Ascending aorta (tissue), 2 donors: ENCODE measurements around the gene GTF3C1. TPM values are rescaled to one million over a fixed set of nuclear protein-coding genes. Genes with fewer than 3 reads are reported as not detected.

Experiments used
- DNase-seq, 2 donors: peaks; one replicate each; pipeline ENCODE4 v3.0.0-alpha.2; 2019; ENCODE audit warnings: low spot score in 2 of 2
- H3K27ac ChIP-seq, 2 donors: fragments of 200-600 bp; sonication (generic); one replicate each; pipeline ENCODE4 v1.5.1; 2016 to 2017; ENCODE audit warnings: mild to moderate bottlenecking in 1 of 2
- H3K27me3 ChIP-seq: fragments of 200-600 bp; sonication (generic); one replicate; pipeline ENCODE4 v1.5.1; 2017
- H3K36me3 ChIP-seq, 2 donors: fragments of 200-600 bp; sonication (generic); one replicate each; pipeline ENCODE4 v1.5.1; 2016
- H3K4me1 ChIP-seq, 2 donors: fragments of 200-600 bp; sonication (generic); one replicate each; pipeline ENCODE4 v1.5.1; 2016 to 2017; ENCODE audit warnings: mild to moderate bottlenecking in 1 of 2
- H3K4me3 ChIP-seq, 2 donors: fragments of 200-600 bp; sonication (generic); one replicate each; pipeline ENCODE4 v1.5.1; 2016 to 2017; ENCODE audit warnings: mild to moderate bottlenecking in 1 of 2
- H3K9me3 ChIP-seq, 2 donors: fragments of 200-600 bp; sonication (generic); one replicate each; pipeline ENCODE4 v1.5.1; 2016
- intact Hi-C: fragments of 100-400 bp; cut with DNase I; formaldehyde crosslinking; loops from one replicate; pipeline ENCODE4 v1.15.1; 2023
- total RNA-seq: library from RNA; depleted of rRNA; stranded (reverse); fragments of >200 nt; gene quantifications from one replicate; pipeline ENCODE4 v1.1.0, GENCODE V29; 2016
- TF ChIP-seq, protein P1 (sequence below), 3 experiments: fragments of 200-600 bp in 2 of 3; fragments of 450-650 bp in 1 of 3; sonication (generic) in 2 of 3; IDR thresholded peaks; one replicate each; pipeline ENCODE4 v1.5.1; 2016 to 2019; ENCODE audit warnings: antibody characterized with exemption in 3 of 3, mild to moderate bottlenecking in 1 of 3, moderate library complexity in 1 of 3

GTF3C1 gene
- total RNA-seq, 1 donor from 2014 or later: 40.6 TPM

DNA sequence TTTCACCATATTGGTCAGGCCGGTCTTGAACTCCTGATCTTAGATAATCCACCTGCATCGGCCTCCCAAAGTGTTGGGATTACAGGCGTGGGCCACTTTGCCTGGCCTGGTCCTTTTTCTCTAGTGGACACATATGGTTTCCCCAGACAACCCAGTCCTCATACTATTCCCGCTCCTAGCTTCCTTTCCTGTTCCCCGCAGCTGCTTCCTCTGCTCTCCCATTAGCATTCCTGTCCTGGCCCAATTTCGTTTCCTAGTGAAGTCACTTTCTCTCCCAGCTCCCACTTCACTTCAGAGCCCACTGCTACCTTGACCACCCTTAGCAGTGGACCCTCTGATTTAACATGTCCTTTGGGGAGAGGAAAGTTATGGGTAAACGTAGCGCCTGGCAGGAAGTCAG lies 11.5 kb upstream of the GTF3C1 start:
- no peak overlapping the region for H3K27ac ChIP-seq
- no peaks in the 10 kb centered on the region for H3K9me3 ChIP-seq
- H3K4me3 ChIP-seq: no peak overlapping the region
- DNase-seq: no peak
- intact Hi-C loops: no loop called here
- H3K4me1 ChIP-seq: no peaks in the 10 kb centered on the region
- no peaks in the 10 kb centered on the region for H3K27me3 ChIP-seq
- H3K36me3 ChIP-seq: peaks cover 0 to 4% of the 10 kb centered on the region in 2 donors
- TF ChIP-seq, protein P1, sequence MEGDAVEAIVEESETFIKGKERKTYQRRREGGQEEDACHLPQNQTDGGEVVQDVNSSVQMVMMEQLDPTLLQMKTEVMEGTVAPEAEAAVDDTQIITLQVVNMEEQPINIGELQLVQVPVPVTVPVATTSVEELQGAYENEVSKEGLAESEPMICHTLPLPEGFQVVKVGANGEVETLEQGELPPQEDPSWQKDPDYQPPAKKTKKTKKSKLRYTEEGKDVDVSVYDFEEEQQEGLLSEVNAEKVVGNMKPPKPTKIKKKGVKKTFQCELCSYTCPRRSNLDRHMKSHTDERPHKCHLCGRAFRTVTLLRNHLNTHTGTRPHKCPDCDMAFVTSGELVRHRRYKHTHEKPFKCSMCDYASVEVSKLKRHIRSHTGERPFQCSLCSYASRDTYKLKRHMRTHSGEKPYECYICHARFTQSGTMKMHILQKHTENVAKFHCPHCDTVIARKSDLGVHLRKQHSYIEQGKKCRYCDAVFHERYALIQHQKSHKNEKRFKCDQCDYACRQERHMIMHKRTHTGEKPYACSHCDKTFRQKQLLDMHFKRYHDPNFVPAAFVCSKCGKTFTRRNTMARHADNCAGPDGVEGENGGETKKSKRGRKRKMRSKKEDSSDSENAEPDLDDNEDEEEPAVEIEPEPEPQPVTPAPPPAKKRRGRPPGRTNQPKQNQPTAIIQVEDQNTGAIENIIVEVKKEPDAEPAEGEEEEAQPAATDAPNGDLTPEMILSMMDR (IDR thresholded peaks at IDR 0.05): no peak

DNA sequence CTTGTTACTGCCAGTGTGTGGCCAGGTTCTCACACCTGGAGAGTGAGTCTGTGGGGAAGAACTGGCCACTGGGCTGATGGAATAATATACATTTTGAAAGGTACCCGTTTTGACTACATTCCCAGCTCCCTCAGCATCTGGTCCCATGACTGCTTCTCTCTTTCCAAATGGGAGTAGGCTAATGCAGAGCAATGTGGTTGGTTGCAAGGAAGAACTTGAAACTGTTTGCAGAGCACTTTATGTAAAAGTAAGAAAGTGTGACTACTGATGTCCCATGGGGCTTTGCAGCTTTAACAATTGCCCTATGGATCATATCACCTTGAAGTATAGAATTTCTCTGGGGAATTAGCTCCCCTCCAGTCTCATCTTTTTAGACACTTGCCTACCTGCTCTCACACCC lies 9.2 kb upstream of the GTF3C1 start:
- no peak for DNase-seq
- H3K27ac ChIP-seq: no peak overlapping the region
- H3K4me3 ChIP-seq: no peak overlapping the region
- no peaks in the 10 kb centered on the region for H3K27me3 ChIP-seq
- H3K4me1 ChIP-seq: no peaks in the 10 kb centered on the region
- H3K9me3 ChIP-seq: no peaks in the 10 kb centered on the region
- H3K36me3 ChIP-seq: peaks cover 0 to 4% of the 10 kb centered on the region in 2 donors
- intact Hi-C loops: no loop called here
- TF ChIP-seq, protein P1 (IDR thresholded peaks at IDR 0.05): no peak

DNA sequence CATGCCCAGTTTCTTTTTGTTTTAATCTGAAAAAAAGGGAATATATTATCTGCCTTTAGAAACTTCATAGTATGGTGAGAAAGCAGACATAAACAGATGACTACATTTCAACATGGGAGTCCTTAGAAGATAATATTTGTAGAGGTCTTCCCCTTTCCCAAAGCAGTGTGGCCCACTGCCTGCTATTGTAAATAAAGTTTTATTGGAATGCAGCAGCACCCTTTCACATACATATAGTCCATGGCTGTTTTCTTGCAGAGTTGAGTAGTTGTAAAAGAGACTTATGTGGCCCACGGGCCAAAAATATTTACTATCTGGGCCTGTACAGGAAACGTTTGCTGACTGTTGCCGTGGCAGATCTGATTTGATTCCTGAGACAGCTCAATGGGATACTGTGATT lies 8.7 kb upstream of the GTF3C1 start:
- TF ChIP-seq, protein P1 (IDR thresholded peaks at IDR 0.05): no peak

DNA sequence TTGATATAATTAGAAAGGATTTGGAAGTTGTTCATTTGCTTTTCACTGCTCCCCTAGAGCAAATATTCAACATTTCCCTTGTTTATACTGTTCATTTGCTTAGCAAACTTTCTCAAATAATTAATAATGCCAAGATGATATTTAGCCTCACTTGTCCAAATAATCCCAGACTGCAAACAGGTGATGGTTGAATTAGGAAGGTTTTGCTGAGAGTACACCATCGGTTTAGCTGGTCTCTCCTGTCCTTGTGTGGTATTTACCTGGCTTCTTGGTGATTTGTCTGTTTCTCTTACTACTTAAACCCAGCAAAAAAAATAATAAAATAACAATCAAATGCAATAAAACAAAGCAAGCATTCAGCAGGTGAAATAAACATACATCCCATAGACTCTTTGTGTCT lies 6.8 kb upstream of the GTF3C1 start:
- H3K4me3 ChIP-seq: no peak overlapping the region
- TF ChIP-seq, protein P1 (IDR thresholded peaks at IDR 0.05): no peak
- intact Hi-C loops: no loop called here
- no peak for DNase-seq
- H3K27ac ChIP-seq: no peak overlapping the region
- peaks cover 0 to 4% of the 10 kb centered on the region in 2 donors for H3K36me3 ChIP-seq
- no peaks in the 10 kb centered on the region for H3K4me1 ChIP-seq
- no peaks in the 10 kb centered on the region for H3K9me3 ChIP-seq
- no peaks in the 10 kb centered on the region for H3K27me3 ChIP-seq

More for the DNA sequence above, 8.7 kb upstream of the GTF3C1 start:
- no peaks in the 10 kb centered on the region for H3K4me1 ChIP-seq
- no peak for DNase-seq
- no peaks in the 10 kb centered on the region for H3K27me3 ChIP-seq
- peaks cover 0 to 4% of the 10 kb centered on the region in 2 donors for H3K36me3 ChIP-seq
- no peak overlapping the region for H3K27ac ChIP-seq
- intact Hi-C loops: no loop called here
- H3K4me3 ChIP-seq: no peak overlapping the region
- H3K9me3 ChIP-seq: no peaks in the 10 kb centered on the region

DNA sequence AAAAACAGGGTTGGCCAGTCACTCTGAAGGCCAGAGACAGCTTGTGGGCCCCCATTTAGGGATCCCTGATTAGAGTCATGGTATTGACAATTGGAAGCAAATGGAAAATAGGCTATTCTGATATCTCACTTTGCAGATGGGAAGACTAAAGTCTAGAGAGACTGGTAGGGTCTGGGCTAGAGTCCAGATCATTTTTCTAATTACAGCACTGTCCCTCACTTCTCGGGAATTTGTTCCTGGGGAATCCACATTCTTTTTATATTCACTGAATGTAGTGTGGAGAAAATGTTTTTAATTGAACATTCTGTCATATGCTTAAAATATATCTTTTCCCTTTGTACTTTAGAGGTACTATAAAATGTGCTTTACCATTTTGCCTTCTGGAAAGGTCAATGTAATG lies 1.3 kb upstream of the GTF3C1 start:
- Histone ChIP-seq H3K4me1 (peaks cover 0 to 21% of the 10 kb centered on the region in 2 donors), H3K9me3 (no peaks in the 10 kb centered on the region), H3K27ac (peak overlapping the region in 1 of 2 donors; percentile 78), H3K4me3 (peak overlapping the region; percentile 85 to 97), H3K27me3 (no peaks in the 10 kb centered on the region), H3K36me3 (no peaks in the 10 kb centered on the region)
- TF ChIP-seq, protein P1 (IDR thresholded peaks at IDR 0.05): no peak
- DNase-seq: no peak
- intact Hi-C loops: no loop called here

DNA sequence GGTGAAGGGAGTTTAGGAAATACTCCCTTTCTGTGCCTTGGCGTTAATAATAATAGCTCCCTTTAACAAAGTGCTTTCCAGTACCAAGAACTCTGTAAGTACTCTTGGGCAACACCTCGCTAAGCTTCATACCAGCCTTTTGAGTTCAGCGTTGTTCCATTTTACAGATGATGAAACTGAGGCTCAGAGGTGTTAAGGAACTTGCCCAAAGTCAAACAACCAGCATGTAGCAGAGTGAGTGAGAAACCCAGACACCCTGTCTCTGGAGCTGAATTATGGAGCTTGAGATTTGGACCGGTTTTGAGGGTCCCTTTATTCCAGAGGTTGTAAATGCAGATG lies 838 bp upstream of the GTF3C1 start:
- Histone ChIP-seq H3K4me1 (peaks cover 0 to 21% of the 10 kb centered on the region in 2 donors), H3K27me3 (no peaks in the 10 kb centered on the region), H3K27ac (peak overlapping the region; percentile 65 to 78), H3K4me3 (peak overlapping the region; percentile 85 to 97), H3K9me3 (no peaks in the 10 kb centered on the region), H3K36me3 (no peaks in the 10 kb centered on the region)
- intact Hi-C loops: loop anchor here (1.0 kb wide), 1 partner anchor 28 kb away; no protein-coding TSS in a partner anchor
- no peak for DNase-seq
- TF ChIP-seq, protein P1 (IDR thresholded peaks at IDR 0.05): no peak
